GM18870 (cell line): ENCODE data around the gene GPC6.

ENCODE experiments used
- ATAC-seq: cut with Tn5 transposase; IDR thresholded peaks from one replicate; pipeline ENCODE4 v1.9.1; 2021; ENCODE audit warnings: moderate library complexity; ENCODE audit not compliant: unreplicated experiment

The GPC6 gene

GRCh38 chr13:94065741-94066140 lies 839.1 kb downstream of the GPC6 start:
- no peak for ATAC-seq

- ATAC-seq: no peak
These were observed 846.6 kb downstream of the GPC6 start for GRCh38 chr13:94073007-94073744.

GRCh38 chr13:94079876-94080275 lies 853.3 kb downstream of the GPC6 start:
- no peak for ATAC-seq

- ATAC-seq: no peak
These were observed 853.9 kb downstream of the GPC6 start for GRCh38 chr13:94080527-94080926.

GRCh38 chr13:94087100-94087499 lies 860.5 kb downstream of the GPC6 start:
- ATAC-seq: no peak

GRCh38 chr13:94088742-94089141 lies 862.1 kb downstream of the GPC6 start:
- ATAC-seq: no peak

GRCh38 chr13:94090773-94091480 lies 864.3 kb downstream of the GPC6 start:
- no peak for ATAC-seq

GRCh38 chr13:94093652-94094315 lies 867.2 kb downstream of the GPC6 start:
- no peak for ATAC-seq

- ATAC-seq: no peak
These were observed 883.2 kb downstream of the GPC6 start for GRCh38 chr13:94109715-94110374.

- no peak for ATAC-seq
These were observed 885.6 kb downstream of the GPC6 start for GRCh38 chr13:94112227-94112626.

GRCh38 chr13:94112731-94113130 lies 886.1 kb downstream of the GPC6 start:
- ATAC-seq: no peak

- no peak for ATAC-seq
These were observed 886.6 kb downstream of the GPC6 start for GRCh38 chr13:94113245-94113644.

GRCh38 chr13:94114166-94114565 lies 887.6 kb downstream of the GPC6 start:
- ATAC-seq: no peak

GRCh38 chr13:94115054-94115453 lies 888.4 kb downstream of the GPC6 start:
- no peak for ATAC-seq

GRCh38 chr13:94119360-94119936 lies 892.8 kb downstream of the GPC6 start:
- ATAC-seq: no peak

GRCh38 chr13:94120878-94121277 lies 894.3 kb downstream of the GPC6 start:
- no peak for ATAC-seq

GRCh38 chr13:94121686-94122085 lies 895.1 kb downstream of the GPC6 start:
- ATAC-seq: no peak

- no peak for ATAC-seq
These were observed 895.8 kb downstream of the GPC6 start for GRCh38 chr13:94122300-94122915.

- no peak for ATAC-seq
These were observed 897.0 kb downstream of the GPC6 start for GRCh38 chr13:94123557-94123956.

GRCh38 chr13:94128430-94128829 lies 901.8 kb downstream of the GPC6 start:
- no peak for ATAC-seq

- ATAC-seq: peak; percentile 43
These were observed 902.9 kb downstream of the GPC6 start for GRCh38 chr13:94129490-94129894.
